DND-41 (cell line): ENCODE results near the gene GADD45B.

ENCODE experiments used
- CTCF ChIP-seq: IDR thresholded peaks from 2 replicates; pipeline ENCODE4 v1.5.1; 2012; ENCODE audit warnings: borderline replicate concordance, low read length, moderate library complexity, mild to moderate bottlenecking; ENCODE audit not compliant: poor library complexity, severe bottlenecking; ENCODE audit errors: extremely low read depth
- EZH2 ChIP-seq: IDR thresholded peaks from 3 replicates; pipeline ENCODE4 v1.6.1; 2012; ENCODE audit warnings: borderline replicate concordance, low read depth, mild to moderate bottlenecking, moderate library complexity, low read length, inconsistent platforms; ENCODE audit not compliant: severe bottlenecking

GRCh38 chr19:2433854-2434253 lies 42.1 kb upstream of the GADD45B start:
- no peak for TF ChIP-seq EZH2
- TF ChIP-seq CTCF, result no peak
